ENCODE data around the gene PDRG1.

PDRG1 gene

GRCh38 chr20:31903627-31904386, 48.0 kb downstream of the PDRG1 start:
- DNase-seq, result no peak

GRCh38 chr20:31901615-31902014, 50.2 kb downstream of the PDRG1 start:
- no peak for DNase-seq

GRCh38 chr20:31897541-31897940, 54.3 kb downstream of the PDRG1 start:
- no peak for DNase-seq

GRCh38 chr20:31896049-31896448, 55.8 kb downstream of the PDRG1 start:
- no peak for DNase-seq

GRCh38 chr20:31894980-31895675, 56.7 kb downstream of the PDRG1 start:
- no peak for DNase-seq

All from activated CD4-positive, alpha-beta T cell treated with anti-CD3 and anti-CD28 coated beads, Interleukin-2, amount 50 U/mL, for 4 hours (primary cell).